GM18868 (cell line): Measurements from ENCODE around the gene DBX1.

Experiments used
- ATAC-seq: cut with Tn5 transposase; IDR thresholded peaks from one replicate; pipeline ENCODE4 v1.9.1; 2021; ENCODE audit warnings: mild to moderate bottlenecking, moderate library complexity; ENCODE audit not compliant: unreplicated experiment

The DBX1 gene

DNA sequence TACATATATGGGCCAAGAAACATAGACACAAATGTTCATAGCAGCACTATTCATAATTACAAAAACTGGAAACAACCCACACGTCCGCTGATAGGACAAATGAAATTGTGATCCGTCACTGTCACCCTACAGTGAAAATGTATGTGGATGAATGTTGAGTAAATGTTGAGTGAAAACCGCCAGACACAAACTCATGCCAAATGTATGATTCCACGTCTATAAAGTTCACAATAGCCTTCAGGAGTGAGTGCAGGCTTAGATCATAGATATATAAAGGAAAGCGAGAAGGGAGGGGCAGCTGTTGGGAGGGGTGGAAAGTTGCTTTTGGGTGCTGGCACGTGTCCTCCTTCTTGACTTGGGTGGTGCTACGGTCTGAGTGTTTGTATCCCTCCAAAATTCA, 33.6 kb downstream of the DBX1 start:
- no peak for ATAC-seq

DNA sequence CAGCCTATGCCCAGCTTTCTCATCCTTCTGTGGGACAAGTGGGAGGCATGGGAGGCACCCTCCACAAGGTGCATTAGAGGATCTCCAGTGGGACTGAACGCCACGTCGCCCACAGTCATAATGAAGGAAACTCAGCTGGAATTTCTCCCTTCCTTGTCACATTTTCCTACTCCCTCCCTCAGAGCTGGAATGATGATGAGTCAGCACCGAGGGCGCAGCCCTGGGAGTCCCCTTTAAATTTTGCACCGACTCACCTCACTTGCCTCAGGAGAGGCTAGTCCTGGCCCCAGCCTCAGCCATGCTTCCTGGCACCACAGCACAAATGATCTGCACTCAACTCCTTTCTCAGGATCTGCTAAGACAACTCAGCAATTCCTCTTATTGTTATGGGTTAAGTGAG, 34.3 kb downstream of the DBX1 start:
- ATAC-seq: no peak

DNA sequence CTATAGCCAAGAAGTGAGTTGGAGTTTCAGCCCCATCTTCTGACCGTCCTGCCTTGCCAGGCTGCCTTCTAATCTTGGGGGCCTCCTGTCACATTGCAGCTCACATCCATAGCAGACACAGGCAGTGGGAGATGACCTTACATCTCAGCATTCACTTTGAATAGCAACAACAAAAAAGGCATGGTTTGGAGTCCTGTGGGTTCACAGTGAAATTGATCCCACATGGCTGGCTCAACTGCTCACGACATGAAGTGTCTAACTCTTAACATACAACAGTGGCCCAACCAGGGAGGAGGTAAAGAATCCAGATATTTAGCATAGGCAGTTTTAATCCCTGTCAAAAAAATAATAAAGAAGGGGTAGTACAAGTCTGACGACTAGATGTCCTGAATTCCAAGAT, 38.1 kb downstream of the DBX1 start:
- no peak for ATAC-seq

DNA sequence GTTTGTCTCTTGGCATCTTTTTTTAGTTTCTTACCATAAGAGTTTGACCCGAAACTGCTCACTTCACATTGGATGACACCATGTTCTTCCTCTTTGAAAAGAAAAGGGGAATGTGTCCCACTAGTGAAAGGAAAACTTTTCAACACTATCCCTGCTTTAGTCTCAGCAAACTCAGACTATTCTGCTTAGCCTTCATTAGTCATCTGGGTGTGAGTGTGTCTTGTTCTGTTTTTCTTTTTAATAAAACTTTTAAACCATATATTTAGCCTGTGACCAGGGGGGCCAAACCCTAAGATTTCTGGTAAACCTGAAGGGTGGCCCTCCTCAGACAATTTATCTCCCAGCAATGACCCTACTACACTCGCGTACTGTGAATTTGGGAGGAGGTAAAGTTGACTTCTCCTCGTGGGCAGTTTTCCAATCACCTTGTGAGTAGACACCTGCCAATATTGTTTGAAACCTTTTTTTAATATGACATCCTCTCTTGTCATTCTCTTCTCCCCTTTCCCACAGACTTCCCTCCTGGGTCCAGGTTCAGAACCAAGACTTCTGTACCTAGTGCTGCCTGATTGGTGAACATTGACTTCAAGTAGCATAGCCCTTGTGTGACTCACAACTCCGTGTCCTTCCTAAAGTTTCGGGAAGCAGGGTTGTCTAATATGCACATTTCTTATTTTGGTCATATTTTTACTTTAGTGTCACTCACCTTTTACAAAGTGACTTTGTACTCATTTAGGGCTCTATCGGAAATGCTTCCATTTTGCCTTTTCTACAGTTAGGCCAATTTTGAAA, 39.9 kb downstream of the DBX1 start:
- no peak for ATAC-seq

DNA sequence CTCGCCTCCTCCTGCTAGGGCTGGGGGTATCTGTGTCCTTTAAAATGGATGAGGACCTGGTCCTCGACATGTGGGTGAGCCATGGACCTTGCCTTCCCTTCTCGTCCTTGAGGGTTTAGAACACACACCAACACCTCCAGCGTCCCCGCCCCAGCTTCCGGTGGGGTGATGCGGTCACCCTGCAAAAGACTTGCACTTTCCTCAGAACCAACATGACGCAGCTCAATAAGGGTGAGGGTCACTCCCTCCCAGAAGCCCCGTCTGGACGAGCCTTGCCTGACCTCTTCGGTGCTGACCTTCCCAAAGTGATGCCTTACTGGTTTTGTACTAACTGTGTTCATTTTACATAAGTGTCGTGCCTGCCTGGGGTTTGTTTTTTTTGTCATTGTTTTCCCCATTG, 41.0 kb downstream of the DBX1 start:
- no peak for ATAC-seq

DNA sequence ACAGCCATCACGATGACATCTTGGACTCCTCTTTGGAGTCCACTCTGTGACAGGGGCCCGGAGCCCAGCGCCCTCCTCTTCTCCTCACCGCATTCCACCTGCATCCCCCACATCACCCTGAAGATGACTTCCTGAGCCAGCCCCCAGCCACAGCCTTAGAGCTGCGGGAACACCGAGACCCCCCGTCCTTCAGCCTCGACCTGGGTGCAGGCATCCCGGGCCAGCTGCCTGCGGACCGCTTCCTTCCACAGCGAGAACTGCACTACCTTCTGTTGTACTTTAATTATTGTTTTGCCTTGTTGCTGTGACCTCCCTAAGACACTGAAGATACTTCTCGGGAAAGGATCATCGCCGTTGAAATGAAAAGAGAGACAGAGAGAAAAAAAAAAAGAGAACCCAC, 42.1 kb downstream of the DBX1 start:
- ATAC-seq: no peak

DNA sequence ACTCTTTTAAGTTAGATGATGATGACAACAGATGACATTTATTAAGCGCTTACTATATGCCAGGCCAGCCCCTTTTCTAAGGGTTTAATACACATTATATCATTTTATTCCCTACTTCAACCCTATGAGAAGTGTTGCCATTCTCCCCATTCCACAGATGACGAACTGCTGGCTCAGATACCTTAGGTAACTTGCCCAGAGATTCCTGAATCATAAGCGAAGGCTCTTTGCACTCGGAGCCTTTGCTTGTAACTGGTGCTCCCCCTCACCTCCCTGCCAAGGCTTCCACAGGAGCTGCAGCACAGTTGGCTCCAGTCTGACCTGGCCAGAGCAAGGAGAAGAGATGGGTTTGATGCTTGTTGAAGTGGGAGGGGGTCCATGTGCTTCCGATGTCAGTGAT, 43.0 kb downstream of the DBX1 start:
- no peak for ATAC-seq

DNA sequence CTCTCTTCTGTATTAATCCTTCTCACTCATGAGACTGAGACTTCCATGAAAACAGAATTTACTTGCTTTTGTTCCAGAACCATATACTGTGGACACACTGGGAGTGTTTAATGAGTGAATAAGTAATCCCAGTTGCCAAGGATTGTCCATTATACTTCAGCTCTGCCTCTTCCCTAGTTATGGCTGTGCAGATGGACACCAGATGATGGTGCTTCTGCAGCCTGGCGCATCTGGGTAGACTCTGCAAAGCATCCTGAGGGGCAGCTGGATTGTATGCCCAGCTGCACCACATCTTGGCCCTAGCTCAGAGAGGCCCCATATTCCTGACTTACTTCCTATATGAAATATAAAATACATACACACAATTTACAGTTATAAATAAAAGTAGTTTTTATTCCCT, 43.5 kb downstream of the DBX1 start:
- no peak for ATAC-seq

DNA sequence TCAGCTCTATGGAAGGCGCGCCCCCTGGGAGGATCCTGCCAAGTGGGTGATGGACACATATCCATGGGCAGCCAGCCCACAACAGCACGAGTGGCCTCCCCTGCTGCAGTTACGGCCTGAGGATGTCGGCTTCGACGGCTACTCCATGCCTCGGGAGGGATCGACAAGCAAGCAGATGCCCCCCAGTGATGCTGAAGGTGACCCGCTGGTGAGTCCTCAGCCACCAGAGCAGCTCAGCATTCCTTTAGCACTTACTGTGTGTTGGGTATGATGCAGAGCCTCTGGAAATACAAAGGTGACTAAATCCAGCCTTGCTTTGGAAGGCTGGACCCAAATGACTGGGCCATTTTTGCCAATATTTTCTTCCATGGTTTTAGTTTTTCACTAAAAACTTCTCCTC, 45.7 kb downstream of the DBX1 start:
- no peak for ATAC-seq

DNA sequence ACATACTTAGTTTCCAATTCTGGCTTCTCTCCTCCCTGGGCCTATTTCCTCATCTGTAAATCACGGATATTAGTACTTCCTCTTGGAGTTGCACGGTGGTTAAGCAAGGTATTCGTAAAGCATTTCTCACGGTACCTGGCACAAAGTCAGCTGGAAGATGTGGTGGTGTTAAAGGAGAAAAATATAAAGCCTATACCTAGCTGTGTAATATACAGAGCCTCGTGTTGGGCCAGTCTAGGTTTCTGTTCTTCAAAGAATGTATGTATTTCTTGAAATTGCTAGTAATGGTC, 47.2 kb downstream of the DBX1 start:
- no peak for ATAC-seq

DNA sequence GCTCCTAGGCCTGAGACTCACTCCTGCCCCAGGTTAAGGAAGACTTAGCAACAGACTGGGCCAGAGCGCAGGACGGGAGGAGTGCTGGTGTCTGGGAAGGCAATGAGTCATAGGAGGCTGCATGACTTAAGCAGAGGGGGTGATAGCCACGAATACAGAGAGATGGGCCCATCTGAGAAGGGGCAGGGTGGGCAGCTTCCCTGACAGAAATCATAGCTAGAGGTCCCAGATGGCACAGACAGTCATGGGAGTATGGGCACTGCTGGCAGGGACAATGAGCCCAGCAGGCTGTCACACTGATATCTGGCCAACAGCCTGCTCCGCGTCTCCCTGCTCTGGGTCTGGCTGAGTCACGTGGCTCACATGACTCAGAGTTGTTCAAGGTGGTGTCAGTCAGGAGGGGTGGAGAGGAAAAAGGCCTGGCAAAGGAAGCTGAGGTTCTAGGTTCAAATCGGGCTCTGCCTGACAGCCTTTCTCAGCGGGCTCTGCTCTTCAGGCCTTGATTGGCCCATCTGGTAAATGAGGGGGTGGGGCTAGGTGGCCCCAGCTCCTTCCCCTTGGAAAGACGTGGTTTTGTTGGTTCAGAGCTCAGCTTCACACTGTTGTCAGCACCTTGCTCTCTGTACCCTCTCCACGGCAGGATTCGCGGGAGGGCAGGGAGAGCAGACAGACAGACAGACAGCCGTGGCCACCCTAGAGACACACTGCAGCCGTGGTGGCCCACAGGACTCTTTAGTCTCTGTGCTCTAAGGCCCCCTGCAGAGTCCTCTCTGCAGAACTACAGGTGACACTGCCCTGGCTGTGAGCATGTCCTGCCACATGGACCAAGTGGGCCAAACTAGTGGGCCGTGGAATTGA, 47.8 kb downstream of the DBX1 start:
- ATAC-seq: no peak

DNA sequence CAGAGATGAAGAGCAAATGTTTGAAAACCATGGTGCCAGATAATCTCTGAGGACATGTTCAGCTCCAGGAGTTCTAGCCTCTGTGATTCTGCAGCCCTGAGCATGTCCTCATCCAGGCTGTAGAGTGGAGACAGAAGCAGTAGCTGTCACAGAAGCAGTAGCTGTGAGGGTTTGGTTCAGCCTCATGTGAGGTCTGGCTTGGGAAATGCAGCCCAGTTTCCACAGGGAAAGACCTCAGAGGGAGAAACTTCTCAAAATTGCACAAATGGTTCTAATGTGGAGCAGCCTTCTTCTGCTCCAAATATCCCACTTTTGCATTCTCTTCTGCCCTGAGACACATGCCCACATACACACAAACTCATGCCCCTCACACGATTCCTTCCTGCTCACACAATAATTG, 48.4 kb downstream of the DBX1 start:
- no peak for ATAC-seq

DNA sequence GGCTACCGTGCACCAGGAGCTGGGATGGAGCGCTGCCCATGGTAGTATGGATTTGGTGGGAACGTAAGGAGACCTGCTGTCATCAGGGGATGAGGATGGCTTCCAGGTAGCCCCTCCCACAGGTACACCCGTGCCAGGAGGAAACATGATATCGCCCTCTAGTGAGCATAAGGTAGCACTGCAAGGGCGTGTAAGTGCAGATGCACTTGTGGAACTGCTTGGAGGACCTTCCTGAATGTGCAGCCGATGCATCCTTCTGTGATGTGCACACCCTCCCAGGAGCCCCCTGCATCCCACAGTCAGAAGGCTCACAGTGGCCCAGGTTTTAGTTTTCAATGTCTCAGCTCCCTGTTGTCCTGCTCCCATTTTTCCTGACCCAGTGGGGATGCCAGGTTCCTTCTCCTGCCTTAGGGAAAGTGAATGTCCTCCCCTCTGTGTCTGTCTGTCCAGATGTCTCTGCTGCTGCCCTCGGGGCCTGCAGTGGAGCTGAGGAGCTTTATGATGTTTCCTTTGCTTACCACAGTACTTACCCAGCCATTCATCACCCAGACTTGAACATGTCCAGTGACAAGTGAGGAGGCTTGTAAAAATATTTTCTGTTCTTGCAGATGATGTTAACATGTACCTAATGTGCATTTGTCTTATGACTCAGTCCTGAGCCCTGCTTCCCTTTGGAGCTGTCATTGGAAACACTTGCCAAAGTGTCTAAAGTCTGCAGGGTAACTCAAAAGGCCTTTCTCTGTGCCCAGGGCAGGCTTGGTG, 49.2 kb downstream of the DBX1 start:
- ATAC-seq: peak; percentile 80

DNA sequence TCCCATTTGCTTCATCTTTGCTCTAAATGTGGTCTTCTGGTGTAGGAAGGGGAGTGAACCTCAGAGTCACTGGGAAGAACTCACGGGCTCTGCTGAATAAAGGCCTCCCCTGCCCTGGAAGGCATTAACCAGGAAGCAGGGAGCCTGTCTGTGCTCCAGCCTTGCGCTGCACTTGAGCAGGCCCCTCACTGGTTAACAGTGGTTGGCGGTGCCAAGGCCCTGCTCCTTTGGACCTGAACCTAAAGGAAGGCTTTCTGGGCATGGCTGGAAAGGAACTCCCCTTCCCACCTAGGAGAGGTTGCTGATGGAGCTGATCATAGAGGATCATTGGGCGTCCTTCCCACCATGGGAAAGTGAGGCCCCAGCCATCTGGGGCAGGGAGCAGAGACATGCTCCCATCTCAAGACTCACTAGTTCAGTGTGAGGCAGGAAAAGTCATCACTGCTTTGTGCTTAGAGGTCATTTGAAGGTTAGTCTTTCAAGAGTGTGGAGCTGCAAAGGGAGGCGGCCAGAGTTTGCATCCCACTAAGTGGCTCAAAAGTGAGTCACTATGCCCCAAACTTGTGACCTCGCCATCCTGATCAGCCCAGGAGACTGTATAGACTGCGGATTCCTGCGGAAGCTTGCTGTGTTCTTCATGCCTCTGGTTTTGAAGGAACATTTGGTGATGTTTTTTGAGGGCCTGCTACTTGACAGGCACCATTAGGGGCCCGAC, 50.4 kb downstream of the DBX1 start:
- no peak for ATAC-seq
